NCI-H748 treated with DMSO at 0.1 percent for 48 hours (cell line): Measurements from ENCODE around the gene ARAP2.

Experiments
- DNase-seq: peaks from one replicate; lab custom pipeline; 2025; lab: John Stamatoyannopoulos, UW

The ARAP2 gene, protein sequence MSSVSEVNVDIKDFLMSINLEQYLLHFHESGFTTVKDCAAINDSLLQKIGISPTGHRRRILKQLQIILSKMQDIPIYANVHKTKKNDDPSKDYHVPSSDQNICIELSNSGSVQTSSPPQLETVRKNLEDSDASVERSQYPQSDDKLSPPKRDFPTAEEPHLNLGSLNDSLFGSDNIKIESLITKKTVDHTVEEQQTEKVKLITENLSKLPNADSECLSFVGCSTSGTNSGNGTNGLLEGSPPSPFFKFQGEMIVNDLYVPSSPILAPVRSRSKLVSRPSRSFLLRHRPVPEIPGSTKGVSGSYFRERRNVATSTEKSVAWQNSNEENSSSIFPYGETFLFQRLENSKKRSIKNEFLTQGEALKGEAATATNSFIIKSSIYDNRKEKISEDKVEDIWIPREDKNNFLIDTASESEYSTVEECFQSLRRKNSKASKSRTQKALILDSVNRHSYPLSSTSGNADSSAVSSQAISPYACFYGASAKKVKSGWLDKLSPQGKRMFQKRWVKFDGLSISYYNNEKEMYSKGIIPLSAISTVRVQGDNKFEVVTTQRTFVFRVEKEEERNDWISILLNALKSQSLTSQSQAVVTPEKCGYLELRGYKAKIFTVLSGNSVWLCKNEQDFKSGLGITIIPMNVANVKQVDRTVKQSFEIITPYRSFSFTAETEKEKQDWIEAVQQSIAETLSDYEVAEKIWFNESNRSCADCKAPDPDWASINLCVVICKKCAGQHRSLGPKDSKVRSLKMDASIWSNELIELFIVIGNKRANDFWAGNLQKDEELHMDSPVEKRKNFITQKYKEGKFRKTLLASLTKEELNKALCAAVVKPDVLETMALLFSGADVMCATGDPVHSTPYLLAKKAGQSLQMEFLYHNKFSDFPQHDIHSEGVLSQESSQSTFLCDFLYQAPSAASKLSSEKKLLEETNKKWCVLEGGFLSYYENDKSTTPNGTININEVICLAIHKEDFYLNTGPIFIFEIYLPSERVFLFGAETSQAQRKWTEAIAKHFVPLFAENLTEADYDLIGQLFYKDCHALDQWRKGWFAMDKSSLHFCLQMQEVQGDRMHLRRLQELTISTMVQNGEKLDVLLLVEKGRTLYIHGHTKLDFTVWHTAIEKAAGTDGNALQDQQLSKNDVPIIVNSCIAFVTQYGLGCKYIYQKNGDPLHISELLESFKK (N-terminal part only)

GRCh38 chr4:36244257-36245082 lies at the start of gene ARAP2:
TSS of gene ARAP2 (minus strand) at chr4:36244514. CDS start at chr4:36229486, 15,028 bp downstream.
- peak; percentile 46 for DNase-seq

GRCh38 chr4:36292556-36293188 lies 48.4 kb upstream of the ARAP2 start:
- no peak for DNase-seq

- no peak for DNase-seq
Measured at GRCh38 chr4:36290641-36291040, 46.3 kb upstream of the ARAP2 start.

GRCh38 chr4:36288731-36289426 lies 44.6 kb upstream of the ARAP2 start:
- DNase-seq = no peak

GRCh38 chr4:36286481-36286871 lies 42.2 kb upstream of the ARAP2 start:
- DNase-seq = no peak

- no peak for DNase-seq
Measured at GRCh38 chr4:36285784-36286480, 41.6 kb upstream of the ARAP2 start.

- no peak for DNase-seq
Measured at GRCh38 chr4:36283912-36284465, 39.7 kb upstream of the ARAP2 start.

DNA sequence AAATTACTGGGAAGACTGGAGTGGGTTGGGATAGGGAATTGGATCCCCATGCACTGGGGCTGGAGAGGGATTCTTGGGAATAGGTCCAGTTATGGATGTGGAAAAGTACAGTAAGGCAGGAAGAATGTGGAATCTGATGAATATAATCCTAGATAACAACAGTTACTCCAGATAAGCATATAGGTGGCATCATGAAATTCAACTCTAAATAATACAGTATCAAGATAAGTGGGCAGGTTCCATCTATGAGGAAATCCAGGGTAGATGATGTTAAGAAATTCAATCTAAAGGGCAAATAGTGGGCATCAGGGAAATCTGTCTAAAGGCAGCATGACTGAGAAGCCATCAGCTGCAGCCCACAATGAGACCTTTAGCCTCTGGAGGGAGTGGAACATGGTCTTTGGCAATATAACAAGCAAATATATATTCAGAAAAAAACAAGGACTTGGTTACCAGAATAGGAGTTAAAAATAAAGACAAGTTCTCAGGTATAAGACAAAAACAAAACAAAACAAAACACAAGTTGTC lies 38.3 kb upstream of the ARAP2 start:
- no peak for DNase-seq

DNA sequence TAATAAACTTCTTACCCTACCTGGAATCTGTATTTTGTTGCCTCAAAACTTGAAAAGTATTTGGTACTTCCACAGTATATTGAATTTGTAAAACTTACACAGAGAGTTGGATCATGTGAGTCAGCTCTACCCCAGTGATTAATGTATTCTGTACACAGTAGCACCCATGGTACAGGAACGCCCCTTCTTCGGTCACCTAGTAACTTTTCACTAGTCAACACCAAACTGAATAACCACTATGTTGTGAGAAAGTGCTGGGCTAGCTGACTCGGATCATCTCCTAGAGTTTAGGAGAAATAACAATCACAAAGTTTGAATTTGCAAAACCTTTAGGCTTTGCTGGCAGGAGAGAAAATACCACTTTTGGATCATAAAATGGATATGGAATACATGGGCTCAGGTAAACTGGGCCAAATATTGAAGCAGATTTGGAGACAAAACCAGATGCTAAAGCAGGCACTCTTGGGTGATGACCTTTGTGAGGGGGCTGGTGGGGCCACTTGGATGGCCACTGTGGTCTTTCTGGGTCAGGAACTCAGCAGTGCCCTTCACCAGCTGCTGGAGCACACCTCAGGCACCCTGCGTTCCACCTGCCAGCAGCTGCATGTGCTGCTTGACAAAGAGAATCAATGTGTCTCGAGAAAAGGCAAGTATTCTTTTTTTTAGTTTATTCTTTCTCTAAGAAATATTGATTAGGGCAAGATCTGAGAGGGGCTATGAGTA lies 37.2 kb upstream of the ARAP2 start, which contains the start of gene DTHD1:
Gene DTHD1 (plus strand): TSS at position 233 of the 723 bp plus-strand sequence. CDS start 143 bp downstream, at position 376.
- no peak for DNase-seq

- DNase-seq = no peak
Measured at GRCh38 chr4:36280555-36280954, 36.2 kb upstream of the ARAP2 start.

DNA sequence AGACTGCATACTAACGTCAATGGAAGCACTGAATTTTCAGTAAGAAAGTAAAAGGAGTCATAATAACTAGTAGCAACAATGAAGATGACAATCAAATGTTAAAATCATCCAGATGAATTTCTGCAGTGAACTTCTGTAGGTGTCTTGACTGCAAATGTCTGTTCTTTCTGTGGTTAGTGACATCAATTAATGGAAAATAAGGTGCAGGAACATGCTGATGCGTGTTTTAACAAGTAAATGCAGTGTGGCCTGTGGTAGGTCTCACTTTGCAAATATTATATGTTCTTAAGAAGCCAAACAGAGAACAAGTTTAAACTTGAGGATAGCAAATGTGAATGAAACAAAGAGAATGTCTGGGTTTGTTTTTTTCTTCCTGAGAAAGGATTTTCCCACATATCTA lies 34.5 kb upstream of the ARAP2 start:
- no peak for DNase-seq

DNA sequence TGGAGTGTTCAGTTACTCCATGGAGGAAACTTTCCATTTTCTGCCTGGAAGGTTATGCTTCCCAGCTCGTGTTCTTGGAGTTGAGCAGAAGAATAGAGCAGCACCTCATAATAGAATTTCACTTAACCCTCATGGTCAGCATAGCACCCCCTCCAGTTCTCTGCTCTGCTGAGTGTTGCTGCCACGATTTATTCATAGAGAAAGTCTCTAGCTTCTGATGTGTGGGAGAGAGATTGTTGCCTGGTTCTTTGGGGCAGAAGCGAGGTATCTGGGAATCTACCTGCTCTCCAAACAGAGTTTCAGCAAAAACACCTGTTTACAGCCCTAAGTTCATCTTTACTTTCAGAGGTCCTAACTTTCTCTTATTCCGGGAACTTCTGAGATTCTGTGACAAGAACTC lies 33.2 kb upstream of the ARAP2 start:
- no peak for DNase-seq

DNA sequence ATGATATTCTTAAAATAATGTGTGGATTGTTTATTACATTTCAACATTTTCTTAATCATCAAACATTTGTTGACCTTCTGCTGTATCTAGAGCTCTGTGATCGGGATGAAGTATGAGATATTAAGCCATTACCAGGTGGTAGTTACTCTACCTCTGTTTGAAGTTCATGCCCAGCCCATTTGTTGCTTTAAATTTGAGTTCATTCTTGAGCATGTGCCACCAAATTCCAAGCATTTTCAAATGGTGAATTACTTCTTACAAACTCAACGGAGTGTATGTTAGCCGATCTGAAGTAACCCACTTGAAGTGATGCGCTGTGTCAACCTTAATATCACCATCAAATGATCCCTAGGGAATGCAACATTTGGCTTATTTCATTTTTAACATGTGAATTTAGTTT lies 29.8 kb upstream of the ARAP2 start:
- DNase-seq = no peak

DNA sequence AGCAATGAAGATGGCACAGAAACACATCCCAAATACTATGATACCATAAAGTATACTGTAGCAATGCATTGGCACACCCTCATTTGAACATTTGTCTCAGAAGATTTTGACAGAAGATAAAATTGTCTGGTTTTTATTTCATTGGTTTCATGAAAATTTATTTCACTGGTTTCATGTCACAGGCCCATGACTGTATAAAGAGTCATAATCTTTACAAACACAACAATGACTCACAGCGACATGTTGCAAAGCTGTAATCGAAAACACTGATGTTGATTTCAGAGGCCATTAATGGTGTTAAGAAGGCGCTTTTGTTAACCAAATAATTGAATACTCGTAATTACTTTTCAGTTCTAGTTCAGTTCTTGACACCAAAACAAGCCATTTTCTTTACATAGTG lies 29.0 kb upstream of the ARAP2 start:
- no peak for DNase-seq

GRCh38 chr4:36269533-36270173 lies 25.3 kb upstream of the ARAP2 start:
- DNase-seq = no peak

DNA sequence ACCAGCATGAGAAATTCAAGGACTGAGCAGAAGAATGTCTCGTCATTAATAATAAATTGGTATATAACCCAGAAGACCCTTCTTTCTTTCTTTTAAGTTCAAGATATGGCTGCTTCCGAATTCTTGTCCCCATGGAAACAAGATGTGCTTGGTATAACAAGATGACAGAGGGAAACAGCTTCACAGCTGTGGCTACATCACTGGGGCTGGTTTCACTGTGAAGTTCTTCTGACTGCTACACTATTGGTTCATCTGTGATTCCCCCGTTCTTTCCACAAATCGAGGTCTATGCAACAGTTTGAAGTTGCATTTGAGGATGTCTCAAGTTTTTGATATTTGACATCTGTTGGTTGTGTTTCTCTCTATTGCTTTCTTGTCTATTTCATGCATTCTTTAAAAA lies 24.8 kb upstream of the ARAP2 start:
- DNase-seq = no peak

DNA sequence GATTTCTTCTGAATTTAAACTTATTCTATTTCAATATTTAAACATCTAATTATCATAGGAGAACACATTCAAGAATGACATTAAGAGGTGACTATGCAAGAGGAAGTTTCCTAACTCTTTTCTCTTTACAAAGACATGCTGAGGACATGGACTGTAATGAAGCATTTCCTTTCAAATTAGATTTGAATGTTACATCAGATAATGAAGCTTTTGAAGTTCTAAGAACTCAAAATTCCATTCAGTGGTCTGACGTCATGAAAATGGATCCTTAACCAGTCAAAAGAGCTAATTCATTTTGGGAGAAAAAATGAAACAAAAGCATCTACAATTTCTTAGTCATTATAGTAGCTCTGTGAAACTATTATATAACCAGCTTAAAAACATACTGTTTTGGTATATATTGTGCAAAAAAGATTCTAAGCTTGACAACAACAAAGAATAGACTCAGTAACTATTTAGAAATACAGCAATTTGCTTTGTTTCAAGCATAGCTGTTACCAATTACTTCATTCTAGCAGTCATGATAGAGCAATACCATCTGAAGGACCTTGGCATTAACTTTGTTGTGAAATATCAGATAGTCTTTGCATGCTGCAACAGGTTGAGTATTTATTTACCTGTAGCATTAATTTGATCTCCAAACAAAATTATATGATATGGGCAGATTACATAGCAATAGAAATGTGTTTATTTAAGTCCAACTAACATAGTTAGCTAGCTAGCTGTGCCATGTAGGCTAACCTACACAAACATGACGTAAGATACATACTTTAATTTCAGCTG lies 23.4 kb upstream of the ARAP2 start:
- DNase-seq = no peak
